GM12875 (cell line): Measurements from ENCODE around the gene MRPL12.
A peak's percentile ranks its signal among the peaks of the same experiment; 100 is the strongest.

ENCODE experiments used
- H3K4me3 ChIP-seq: one replicate; pipeline ENCODE4 v1.5.1; 2011; ENCODE audit warnings: low read depth, low read length, control low read depth
- CTCF ChIP-seq: IDR thresholded peaks from 2 replicates; pipeline ENCODE4 v1.5.1; 2011; ENCODE audit warnings: low read depth, mild to moderate bottlenecking, control low read depth, inconsistent platforms, low read length, moderate library complexity, borderline replicate concordance; ENCODE audit not compliant: insufficient read depth

MRPL12 gene

GRCh38 chr17:81695211-81695610 is 8.0 kb upstream of the MRPL12 start:
- TF ChIP-seq CTCF = no peak

GRCh38 chr17:81695801-81696200 is 7.4 kb upstream of the MRPL12 start:
- no peak overlapping the region for H3K4me3 ChIP-seq
- TF ChIP-seq CTCF = no peak

More at GRCh38 chr17:81695211-81695610, 8.0 kb upstream of the MRPL12 start:
- H3K4me3 ChIP-seq = no peak overlapping the region

- TF ChIP-seq CTCF = no peak
- no peak overlapping the region for H3K4me3 ChIP-seq
Measured at GRCh38 chr17:81696218-81696941, 6.8 kb upstream of the MRPL12 start.

GRCh38 chr17:81697261-81698044 is 5.7 kb upstream of the MRPL12 start:
- no peak for TF ChIP-seq CTCF
- no peak overlapping the region for H3K4me3 ChIP-seq

GRCh38 chr17:81700353-81701287 is 2.5 kb upstream of the MRPL12 start:
- no peak overlapping the region for H3K4me3 ChIP-seq
- no peak for TF ChIP-seq CTCF

GRCh38 chr17:81701288-81702071 is 1.7 kb upstream of the MRPL12 start:
- H3K4me3 ChIP-seq = peak overlapping the region; percentile 83

More at GRCh38 chr17:81701288-81702071, 1.7 kb upstream of the MRPL12 start:
- TF ChIP-seq CTCF = no peak
